HCT116 (cell line): Measurements from ENCODE around the gene SKIC8. TPM values are rescaled to one million over a fixed set of nuclear protein-coding genes. Genes with fewer than 3 reads are reported as not detected.

ENCODE experiments used
- ATAC-seq: fragments of 200-7000 bp; cut with Tn5 transposase; 2 replicates; pipeline ENCODE4 v1.9.1; 2020; ENCODE audit warnings: mild to moderate bottlenecking, moderate library complexity
- Bru-seq: library from RNA; stranded (reverse); fragments of 400-500 nt; gene quantifications from one replicate; lab custom pipeline; 2021; lab: Mats Ljungman, UMichigan
- BruChase-seq, 2 experiments: library from RNA; stranded (reverse); fragments of 400-500 nt; gene quantifications; one replicate each; lab custom pipeline; 2021; lab: Mats Ljungman, UMichigan
- BruUV-seq: library from RNA; stranded (reverse); fragments of 400-500 nt; replicated peaks from 2 replicates; lab custom pipeline; 2021; lab: Mats Ljungman, UMichigan
- CTCF ChIA-PET: fragments of 300-600 bp; sonication (Branson Sonifier 250); formaldehyde crosslinking; loops from one replicate; lab custom pipeline; 2021; ENCODE audit warnings: antibody characterized with exemption; lab: Charles Lee
- POLR2A ChIA-PET: fragments of 300-600, 350-600 bp; sonication (Branson Sonifier 250); formaldehyde crosslinking; loops from one replicate; lab custom pipeline; 2021; ENCODE audit warnings: antibody characterized with exemption; lab: Charles Lee
- RAD21 ChIA-PET, 2 experiments: fragments of 300-600 bp; sonication (Branson Sonifier 250); formaldehyde crosslinking; loops; one replicate each; lab custom pipeline; 2023; ENCODE audit warnings: low total read pairs in 2 of 2; ENCODE audit not compliant: uncharacterized antibody in 2 of 2, unreplicated experiment in 2 of 2, low non-redundant PET in 1 of 2; lab: Charles Lee
- DNase-seq: peaks from one replicate; pipeline ENCODE4 v3.0.0-alpha.2; 2010; ENCODE audit warnings: low read depth, low spot score
- H2AFZ ChIP-seq: fragments of 200-600 bp; shearing (Covaris generic), sonication (generic); 2 replicates; pipeline ENCODE4 v1.6.1; 2017; ENCODE audit warnings: low read depth, mixed run types, mixed read lengths, antibody characterized with exemption, low read length; ENCODE audit not compliant: poor library complexity, severe bottlenecking
- H3K27ac ChIP-seq: 2 replicates; pipeline ENCODE4 v1.5.1; 2012; ENCODE audit warnings: low read depth, low read length
- H3K27me3 ChIP-seq: fragments of 200-600 bp; sonication (generic); 2 replicates; pipeline ENCODE4 v1.6.1; 2016; ENCODE audit warnings: mixed run types, low read length, mixed read lengths; ENCODE audit not compliant: insufficient read depth
- H3K36me3 ChIP-seq, 2 experiments: fragments of 200-500 bp in 1 of 2; fragments of 200-600 bp in 1 of 2; sonication (Bioruptor generic) in 1 of 2; sonication (generic) in 1 of 2; 2 replicates each; pipeline versions ENCODE4 v1.5.1 to v1.6.1; 2014 to 2016; ENCODE audit warnings: low read length in 2 of 2, inconsistent platforms in 1 of 2, mixed read lengths in 1 of 2, mixed run types in 1 of 2; ENCODE audit not compliant: insufficient read depth in 2 of 2, control insufficient read depth in 1 of 2
- H3K4me1 ChIP-seq, 2 experiments: fragments of 200-600 bp in 1 of 2; sonication (generic) in 1 of 2; 2 replicates each; pipeline versions ENCODE4 v1.5.1 to v1.6.1; 2012 to 2017; ENCODE audit warnings: low read length in 2 of 2, inconsistent platforms in 1 of 2, mild to moderate bottlenecking in 1 of 2, mixed read lengths in 1 of 2, mixed run types in 1 of 2, moderate library complexity in 1 of 2; ENCODE audit not compliant: insufficient read depth in 2 of 2, control insufficient read depth in 1 of 2
- H3K4me2 ChIP-seq: fragments of 200-600 bp; sonication (generic); 2 replicates; pipeline ENCODE4 v1.6.1; 2017; ENCODE audit warnings: mixed run types, low read length, mixed read lengths
- H3K4me3 ChIP-seq, 2 experiments: fragments of 200-600 bp in 1 of 2; sonication (generic) in 1 of 2; replicated peaks in 1 of 2; 2 replicates each; pipeline ENCODE4 v1.5.1; 2011 to 2016; ENCODE audit warnings: low read length in 2 of 2, control low read depth in 1 of 2, low read depth in 1 of 2, mild to moderate bottlenecking in 1 of 2, mixed read lengths in 1 of 2, mixed run types in 1 of 2
- H3K79me2 ChIP-seq: fragments of 200-600 bp; sonication (generic); 2 replicates; pipeline ENCODE4 v1.6.1; 2017; ENCODE audit warnings: mild to moderate bottlenecking, mixed run types, low read length, moderate library complexity, mixed read lengths; ENCODE audit not compliant: insufficient read depth
- H3K9ac ChIP-seq: fragments of 200-600 bp; sonication (generic); 2 replicates; pipeline ENCODE4 v1.6.1; 2016; ENCODE audit warnings: low read length, mixed read lengths
- H3K9me2 ChIP-seq: fragments of 200-600 bp; sonication (generic), shearing (Covaris generic); 2 replicates; pipeline ENCODE4 v1.6.1; 2017; ENCODE audit warnings: mixed run types, mild to moderate bottlenecking, moderate library complexity; ENCODE audit not compliant: insufficient read depth
- H3K9me3 ChIP-seq, 2 experiments: fragments of 200-500 bp in 1 of 2; fragments of 200-600 bp in 1 of 2; sonication (Bioruptor generic) in 1 of 2; sonication (generic) in 1 of 2; 2 replicates each; pipeline ENCODE4 v1.6.1; 2014 to 2017; ENCODE audit warnings: low read length in 2 of 2, mixed read lengths in 2 of 2, inconsistent platforms in 1 of 2, low read depth in 1 of 2, mild to moderate bottlenecking in 1 of 2, mixed run types in 1 of 2, moderate library complexity in 1 of 2; ENCODE audit not compliant: control insufficient read depth in 1 of 2, insufficient read depth in 1 of 2
- H4K20me1 ChIP-seq: fragments of 200-600 bp; sonication (generic), shearing (Covaris generic); 2 replicates; pipeline ENCODE4 v1.6.1; 2017; ENCODE audit warnings: mixed run types, mild to moderate bottlenecking, moderate library complexity; ENCODE audit not compliant: insufficient read depth
- CBX3 ChIP-seq: IDR thresholded peaks from 2 replicates; pipeline ENCODE4 v1.6.1; 2012; ENCODE audit warnings: low read depth
- EGR1 ChIP-seq: IDR thresholded peaks from 2 replicates; pipeline ENCODE4 v1.6.1; 2012; ENCODE audit warnings: low read depth
- ELF1 ChIP-seq: IDR thresholded peaks from 2 replicates; pipeline ENCODE4 v1.6.1; 2012; ENCODE audit warnings: low read depth, borderline replicate concordance
- EZH2phosphoT487 ChIP-seq: fragments of 200-600 bp; IDR thresholded peaks from 2 replicates; pipeline ENCODE4 v1.6.1; 2018; ENCODE audit warnings: antibody characterized with exemption, borderline replicate concordance
- FOSL1 ChIP-seq: IDR thresholded peaks from 2 replicates; pipeline ENCODE4 v1.6.1; 2012; ENCODE audit warnings: low read depth
- JUND ChIP-seq: IDR thresholded peaks from 2 replicates; pipeline ENCODE4 v1.6.1; 2012
- POLR2A ChIP-seq: IDR thresholded peaks from 2 replicates; pipeline ENCODE4 v1.7.0; 2011; ENCODE audit warnings: borderline replicate concordance; ENCODE audit not compliant: insufficient read depth, insufficient read length; ENCODE audit errors: extremely low read depth
- POLR2AphosphoS5 ChIP-seq: IDR thresholded peaks from 2 replicates; pipeline ENCODE4 v1.6.1; 2011; ENCODE audit warnings: mild to moderate bottlenecking, low read depth, low read length, moderate library complexity
- RAD21 ChIP-seq: IDR thresholded peaks from 2 replicates; pipeline ENCODE4 v1.6.1; 2012; ENCODE audit warnings: low read depth, mild to moderate bottlenecking
- SIN3A ChIP-seq: IDR thresholded peaks from 2 replicates; pipeline ENCODE4 v1.6.1; 2012; ENCODE audit warnings: low read depth
- SP1 ChIP-seq: IDR thresholded peaks from 2 replicates; pipeline ENCODE4 v1.6.1; 2012; ENCODE audit warnings: low read depth
- SRF ChIP-seq: IDR thresholded peaks from 2 replicates; pipeline ENCODE4 v1.6.1; 2012; ENCODE audit warnings: low read depth
- TCF7L2 ChIP-seq: IDR thresholded peaks from 2 replicates; pipeline ENCODE4 v1.7.0; 2011; ENCODE audit warnings: borderline replicate concordance, inconsistent platforms; ENCODE audit not compliant: insufficient read depth, insufficient read length; ENCODE audit errors: extremely low read depth
- YY1 ChIP-seq: IDR thresholded peaks from 2 replicates; pipeline ENCODE4 v1.6.1; 2011; ENCODE audit warnings: low read length, low read depth, moderate library complexity, mild to moderate bottlenecking; ENCODE audit not compliant: insufficient replicate concordance; ENCODE audit errors: extremely low read depth
- ZBTB33 ChIP-seq: IDR thresholded peaks from 2 replicates; pipeline ENCODE4 v1.6.1; 2011; ENCODE audit warnings: mild to moderate bottlenecking, low read length, moderate library complexity; ENCODE audit not compliant: insufficient replicate concordance; ENCODE audit errors: extremely low read depth
- ZFX ChIP-seq: fragments of 450-650 bp; IDR thresholded peaks from 2 replicates; pipeline ENCODE4 v1.6.1; 2017
- ZNF274 ChIP-seq: fragments of 200-500 bp; sonication (Bioruptor generic); IDR thresholded peaks from 2 replicates; pipeline ENCODE4 v1.6.1; 2014; ENCODE audit warnings: mild to moderate bottlenecking, low read depth, low read length, inconsistent platforms
- intact Hi-C: fragments of 100-400 bp; cut with micrococcal nuclease; formaldehyde crosslinking; loops from 2 replicates; pipeline ENCODE4 v1.10.0; 2022
- long read RNA-seq: library from polyadenylated mRNA; unstranded; transcript quantifications from one replicate; pipeline ENCODE4 v2.0.0, GENCODE V29; 2021; ENCODE audit not compliant: unreplicated experiment
- polyA plus RNA-seq: library from polyadenylated mRNA; unstranded; fragments of >200 nt; gene quantifications from 2 replicates; pipeline ENCODE4 v1.2.1, GENCODE V29; 2012; ENCODE audit warnings: missing spikeins
- total RNA-seq: library from RNA; stranded (reverse); gene quantifications from one replicate; pipeline ENCODE4 v1.2.1, GENCODE V29; 2021; ENCODE audit not compliant: unreplicated experiment
- TF ChIP-seq, protein P1 (sequence below): IDR thresholded peaks from 2 replicates; pipeline ENCODE4 v1.6.1; 2012
- TF ChIP-seq, protein P2 (sequence below): IDR thresholded peaks from 2 replicates; pipeline ENCODE4 v1.6.1; 2012
- TF ChIP-seq, protein P3 (sequence below), 3 experiments: fragments of 200-600 bp in 1 of 3; sonication (generic) in 1 of 3; IDR thresholded peaks in 2 of 3; conservative IDR thresholded peaks in 1 of 3; 2 replicates each; pipeline ENCODE4 v1.5.1; 2012 to 2017; ENCODE audit warnings: low read depth in 2 of 3, low read length in 2 of 3, antibody characterized with exemption in 1 of 3, borderline replicate concordance in 1 of 3, control low read depth in 1 of 3, mild to moderate bottlenecking in 1 of 3, mixed read lengths in 1 of 3, mixed run types in 1 of 3, moderate library complexity in 1 of 3; ENCODE audit not compliant: insufficient read depth in 1 of 3

SKIC8 gene
- 57.1 TPM for total RNA-seq
- 55.3 and 73.1 TPM in 2 replicates for polyA plus RNA-seq
- percentile 84 among the genes with signal in this experiment for Bru-seq, nascent RNA
- percentile 86 among the genes with signal in this experiment for BruChase-seq, experiment 1, labeled RNA remaining after a 6-hour chase
- BruChase-seq, experiment 2, labeled RNA remaining after a 2-hour chase = percentile 93 among the genes with signal in this experiment
- long read RNA-seq, transcript WDR61-202 (11 exons, 1,266 nt) = minor isoform, 7 of 94 reads
- long read RNA-seq, transcript WDR61-201 (11 exons, 1,387 nt) = major isoform, 60 of 94 reads
- long read RNA-seq, partial matches to known transcripts = 6 of 94 reads
- long read RNA-seq, other reads (novel, unspliced or antisense) = 18 of 94 reads

GRCh38 chr15:78299101-78299930 lies at the start of gene SKIC8:
Gene SKIC8 (minus strand): TSS chr15:78299609. CDS start chr15:78295686, 3,923 bp downstream.
- Histone ChIP-seq H3K79me2 (peaks cover 40% of the 10 kb centered on the region), H3K4me3 (peak within 1 kb of the TSS; percentile 94 to 98), H3K4me2 (peak within 1 kb of the TSS; percentile 76), H3K9me3 (no peaks in the 10 kb centered on the region), H3K9me2 (no peaks in the 10 kb centered on the region), H3K27me3 (no peaks in the 10 kb centered on the region), H2AFZ (peak within 1 kb of the TSS; percentile 40), H3K9ac (peak within 1 kb of the TSS; percentile 85), H4K20me1 (no peaks in the 10 kb centered on the region), H3K27ac (peak within 1 kb of the TSS; percentile 66), H3K36me3 (peaks cover 0 to 2% of the 10 kb centered on the region in 2 experiments; a peak in 1 of 4 replicates), H3K4me1 (peaks cover 6 to 30% of the 10 kb centered on the region in 2 experiments)
- TSS peak; percentile 78 for BruUV-seq
- TF ChIP-seq SRF (peak; percentile 92), ELF1 (peak; percentile 54; the same call in 1 of the 2 replicates), RAD21 (no peak), CBX3 (peak; percentile 13; the same call in 1 of the 2 replicates), SP1 (peak; percentile 86), JUND (no peak), ZNF274 (no peak), POLR2AphosphoS5 (peak; percentile 85), SIN3A (peak; percentile 95), ZBTB33 (no peak), POLR2A (peak; percentile 57), EZH2phosphoT487 (no peak), FOSL1 (no peak), YY1 (peak; percentile 83), ZFX (peak; percentile 83), EGR1 (peak; percentile 76), TCF7L2 (no peak)
- TF ChIP-seq, protein P1, sequence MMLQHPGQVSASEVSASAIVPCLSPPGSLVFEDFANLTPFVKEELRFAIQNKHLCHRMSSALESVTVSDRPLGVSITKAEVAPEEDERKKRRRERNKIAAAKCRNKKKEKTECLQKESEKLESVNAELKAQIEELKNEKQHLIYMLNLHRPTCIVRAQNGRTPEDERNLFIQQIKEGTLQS = no peak
- TF ChIP-seq, protein P2, sequence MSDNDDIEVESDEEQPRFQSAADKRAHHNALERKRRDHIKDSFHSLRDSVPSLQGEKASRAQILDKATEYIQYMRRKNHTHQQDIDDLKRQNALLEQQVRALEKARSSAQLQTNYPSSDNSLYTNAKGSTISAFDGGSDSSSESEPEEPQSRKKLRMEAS = peak; percentile 85
- TF ChIP-seq, protein P3, sequence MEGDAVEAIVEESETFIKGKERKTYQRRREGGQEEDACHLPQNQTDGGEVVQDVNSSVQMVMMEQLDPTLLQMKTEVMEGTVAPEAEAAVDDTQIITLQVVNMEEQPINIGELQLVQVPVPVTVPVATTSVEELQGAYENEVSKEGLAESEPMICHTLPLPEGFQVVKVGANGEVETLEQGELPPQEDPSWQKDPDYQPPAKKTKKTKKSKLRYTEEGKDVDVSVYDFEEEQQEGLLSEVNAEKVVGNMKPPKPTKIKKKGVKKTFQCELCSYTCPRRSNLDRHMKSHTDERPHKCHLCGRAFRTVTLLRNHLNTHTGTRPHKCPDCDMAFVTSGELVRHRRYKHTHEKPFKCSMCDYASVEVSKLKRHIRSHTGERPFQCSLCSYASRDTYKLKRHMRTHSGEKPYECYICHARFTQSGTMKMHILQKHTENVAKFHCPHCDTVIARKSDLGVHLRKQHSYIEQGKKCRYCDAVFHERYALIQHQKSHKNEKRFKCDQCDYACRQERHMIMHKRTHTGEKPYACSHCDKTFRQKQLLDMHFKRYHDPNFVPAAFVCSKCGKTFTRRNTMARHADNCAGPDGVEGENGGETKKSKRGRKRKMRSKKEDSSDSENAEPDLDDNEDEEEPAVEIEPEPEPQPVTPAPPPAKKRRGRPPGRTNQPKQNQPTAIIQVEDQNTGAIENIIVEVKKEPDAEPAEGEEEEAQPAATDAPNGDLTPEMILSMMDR (IDR thresholded peaks at IDR 0.05 in 2 of 3, conservative IDR thresholded peaks at IDR 0.05 in 1 of 3; ENCODE audit: borderline replicate concordance in 1 of 3, insufficient read depth in 1 of 3, low read depth in 2 of 3, low read length in 2 of 3) = 0 out of 6 replicates have a peak, but pooled peaks of 1 of the 3 experiments have one; percentile 14
- DNase-seq (peak; percentile 80), ATAC-seq (peak; percentile 98)
- CTCF ChIA-PET = interaction anchor here (0.6 to 1.5 kb wide), 14 partner anchors 8 to 440 kb away, joined by 3 to 15 read pairs (median 3); partner anchors contain the start of genes CIB2 and DNAJA4
- POLR2A ChIA-PET = interaction anchor here (0.7 to 2.1 kb wide), 14 partner anchors 8 to 428 kb away, joined by 3 to 23 read pairs (median 4); partner anchors contain the start of genes CHRNA5, DNAJA4, IREB2 and PSMA4
- intact Hi-C loops = no loop called here
- RAD21 ChIA-PET = interaction anchor here in 1 of 2 experiments (0.9 kb wide), 1 partner anchor 123 kb away, joined by 5 read pairs; no protein-coding TSS in a partner anchor
